Fibroblast of lung (primary cell): ENCODE data around the gene ATP5F1D.

Source experiments
- EZH2 ChIP-seq: IDR thresholded peaks from 2 replicates; pipeline ENCODE4 v1.5.1; 2012; ENCODE audit warnings: low read length, control low read depth, mild to moderate bottlenecking; ENCODE audit errors: missing control alignments
- TF ChIP-seq, protein P1 (sequence below), 2 donors: IDR thresholded peaks in 1 of 2; conservative IDR thresholded peaks in 1 of 2; 1 replicate in 1 of 2; 2 replicates in 1 of 2; pipeline ENCODE4 v1.5.1; 2011 to 2012; ENCODE audit warnings: low read length in 2 of 2, control low read depth in 1 of 2, inconsistent platforms in 1 of 2, low read depth in 1 of 2, mild to moderate bottlenecking in 1 of 2

DNA sequence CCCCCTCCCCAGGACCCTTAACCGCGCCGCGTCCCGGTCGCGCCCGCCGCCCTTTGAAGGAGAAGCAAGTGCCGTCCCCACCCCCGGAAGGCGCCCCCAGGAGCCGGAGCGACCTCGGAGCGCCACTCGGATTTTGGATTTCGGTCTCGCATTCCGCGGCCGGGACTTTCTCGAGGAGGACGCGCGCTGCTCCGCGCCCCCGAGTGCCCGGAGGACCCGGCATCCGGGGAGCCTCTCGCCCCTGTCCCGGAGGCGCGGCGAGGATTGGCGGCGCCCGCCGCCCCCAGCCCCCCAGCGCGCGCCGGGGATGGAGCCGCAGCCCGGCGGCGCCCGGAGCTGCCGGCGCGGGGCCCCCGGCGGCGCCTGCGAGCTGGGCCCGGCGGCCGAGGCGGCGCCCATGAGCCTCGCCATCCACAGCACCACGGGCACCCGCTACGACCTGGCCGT lies 8.5 kb downstream of the ATP5F1D start:
- TF ChIP-seq, protein P1, sequence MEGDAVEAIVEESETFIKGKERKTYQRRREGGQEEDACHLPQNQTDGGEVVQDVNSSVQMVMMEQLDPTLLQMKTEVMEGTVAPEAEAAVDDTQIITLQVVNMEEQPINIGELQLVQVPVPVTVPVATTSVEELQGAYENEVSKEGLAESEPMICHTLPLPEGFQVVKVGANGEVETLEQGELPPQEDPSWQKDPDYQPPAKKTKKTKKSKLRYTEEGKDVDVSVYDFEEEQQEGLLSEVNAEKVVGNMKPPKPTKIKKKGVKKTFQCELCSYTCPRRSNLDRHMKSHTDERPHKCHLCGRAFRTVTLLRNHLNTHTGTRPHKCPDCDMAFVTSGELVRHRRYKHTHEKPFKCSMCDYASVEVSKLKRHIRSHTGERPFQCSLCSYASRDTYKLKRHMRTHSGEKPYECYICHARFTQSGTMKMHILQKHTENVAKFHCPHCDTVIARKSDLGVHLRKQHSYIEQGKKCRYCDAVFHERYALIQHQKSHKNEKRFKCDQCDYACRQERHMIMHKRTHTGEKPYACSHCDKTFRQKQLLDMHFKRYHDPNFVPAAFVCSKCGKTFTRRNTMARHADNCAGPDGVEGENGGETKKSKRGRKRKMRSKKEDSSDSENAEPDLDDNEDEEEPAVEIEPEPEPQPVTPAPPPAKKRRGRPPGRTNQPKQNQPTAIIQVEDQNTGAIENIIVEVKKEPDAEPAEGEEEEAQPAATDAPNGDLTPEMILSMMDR (conservative IDR thresholded peaks at IDR 0.05 in 1 of 2, IDR thresholded peaks at IDR 0.05 in 1 of 2; ENCODE audit: low read depth in 1 of 2, low read length in 2 of 2): no peak
- TF ChIP-seq EZH2: no peak
